Measurements from ENCODE around the gene CPAMD8. TPM values are rescaled to one million over a fixed set of nuclear protein-coding genes. Genes with fewer than 3 reads are reported as not detected.

The CPAMD8 gene
- total RNA-seq, 1 experiment from 2014 or later = 0.11 TPM

- no peak for DNase-seq (ENCODE audit: low read depth)
Observed at GRCh38 chr19:16892868-16893685, 133.5 kb downstream of the CPAMD8 start.

GRCh38 chr19:16892436-16892835, 134.2 kb downstream of the CPAMD8 start:
- DNase-seq (ENCODE audit: low read depth) = no peak

- DNase-seq (ENCODE audit: low read depth) = no peak
Observed at GRCh38 chr19:16891696-16892382, 134.8 kb downstream of the CPAMD8 start.

- DNase-seq (ENCODE audit: low read depth) = no peak
Observed at GRCh38 chr19:16890461-16891184, 136.0 kb downstream of the CPAMD8 start.

GRCh38 chr19:16889883-16890460, 136.6 kb downstream of the CPAMD8 start:
- no peak for DNase-seq (ENCODE audit: low read depth)

- DNase-seq (ENCODE audit: low read depth) = no peak
Observed at GRCh38 chr19:16889366-16889882, 137.2 kb downstream of the CPAMD8 start.

GRCh38 chr19:16888629-16889365, 137.8 kb downstream of the CPAMD8 start, which contains the start of gene F2RL3:
Gene F2RL3 (plus strand): TSS chr19:16888999. CDS start chr19:16889190, 191 bp downstream.
- peak; percentile 20 for DNase-seq (ENCODE audit: low read depth)

- DNase-seq (ENCODE audit: low read depth) = no peak
Observed at GRCh38 chr19:16887353-16888265, 139.0 kb downstream of the CPAMD8 start.

- DNase-seq (ENCODE audit: low read depth) = peak; percentile 20
Observed at GRCh38 chr19:16886305-16886880, 140.2 kb downstream of the CPAMD8 start.

GRCh38 chr19:16885166-16885565, 141.4 kb downstream of the CPAMD8 start:
- DNase-seq (ENCODE audit: low read depth) = no peak

GRCh38 chr19:16883522-16883921, 143.1 kb downstream of the CPAMD8 start:
- no peak for DNase-seq (ENCODE audit: low read depth)

GRCh38 chr19:16882146-16882545, 144.5 kb downstream of the CPAMD8 start:
- DNase-seq (ENCODE audit: low read depth) = no peak

- DNase-seq (ENCODE audit: low read depth) = no peak
Observed at GRCh38 chr19:16880884-16881554, 145.6 kb downstream of the CPAMD8 start.

GRCh38 chr19:16878181-16878965, 148.2 kb downstream of the CPAMD8 start:
- DNase-seq (ENCODE audit: low read depth) = no peak

GRCh38 chr19:16877581-16877980, 149.0 kb downstream of the CPAMD8 start:
- no peak for DNase-seq (ENCODE audit: low read depth)

GRCh38 chr19:16876904-16877361, 149.7 kb downstream of the CPAMD8 start:
- DNase-seq (ENCODE audit: low read depth) = peak; percentile 54

GRCh38 chr19:16875584-16876555, 150.7 kb downstream of the CPAMD8 start:
- DNase-seq (ENCODE audit: low read depth) = no peak

All from LHCN-M2 (cell line).